ENCODE results near the gene SLC25A51. TPM values are rescaled to one million over a fixed set of nuclear protein-coding genes. Genes with fewer than 3 reads are reported as not detected.
A peak's percentile ranks its signal among the peaks of the same experiment; 100 is the strongest.

The SLC25A51 gene, protein sequence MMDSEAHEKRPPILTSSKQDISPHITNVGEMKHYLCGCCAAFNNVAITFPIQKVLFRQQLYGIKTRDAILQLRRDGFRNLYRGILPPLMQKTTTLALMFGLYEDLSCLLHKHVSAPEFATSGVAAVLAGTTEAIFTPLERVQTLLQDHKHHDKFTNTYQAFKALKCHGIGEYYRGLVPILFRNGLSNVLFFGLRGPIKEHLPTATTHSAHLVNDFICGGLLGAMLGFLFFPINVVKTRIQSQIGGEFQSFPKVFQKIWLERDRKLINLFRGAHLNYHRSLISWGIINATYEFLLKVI
- total RNA-seq: 10 to 100 TPM; 14.1 to 24.4 TPM
- polyA plus RNA-seq: 1 to 10 TPM; 3.8 to 4.2 TPM

DNA sequence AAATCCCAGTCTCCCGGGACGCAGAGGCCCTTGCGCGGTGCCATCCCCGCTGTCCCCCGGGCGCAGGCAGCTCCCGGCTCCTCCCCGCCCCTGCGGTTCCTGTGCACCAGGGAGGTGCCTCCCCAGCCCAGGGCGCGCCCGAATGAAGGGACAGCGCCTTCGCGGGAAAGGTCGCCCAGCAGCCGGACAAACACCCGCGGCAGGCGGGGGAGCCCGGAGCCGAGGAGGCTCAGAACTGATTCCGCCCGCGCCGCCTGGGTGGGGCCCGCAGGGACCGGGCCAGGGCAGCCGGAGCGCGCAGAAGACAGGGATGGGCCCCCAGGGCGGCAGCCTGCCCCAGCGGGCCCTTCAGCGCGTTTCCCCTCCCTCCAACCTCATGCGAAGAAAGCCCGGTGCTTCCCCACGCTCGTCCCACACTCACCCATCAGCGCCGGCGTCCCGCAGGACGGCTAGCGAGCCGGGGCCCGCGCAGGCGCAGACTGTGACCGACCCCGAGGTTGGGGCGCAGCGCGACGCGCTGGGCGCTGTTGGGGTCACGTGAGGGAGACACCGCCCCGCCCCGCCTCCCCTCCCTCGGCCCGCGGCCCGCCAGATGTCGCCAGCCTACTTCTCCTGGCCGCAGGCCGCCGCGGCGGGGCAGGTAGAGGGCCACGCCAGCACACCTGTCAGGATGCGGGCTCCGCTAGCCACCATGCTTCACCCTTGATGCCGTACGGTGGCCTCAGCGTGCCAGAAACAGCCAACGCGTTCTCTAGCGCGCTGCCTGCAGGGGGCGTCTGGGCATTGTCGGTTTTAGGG, at the start of gene SLC25A51:
SLC25A51 (minus strand) TSS at position 481 of the 798 bp plus-strand sequence. CDS start 15,577 bp downstream, outside the sequence.
- no peaks in the 10 kb centered on the region for H3K9me3 ChIP-seq (ENCODE audit: control insufficient read depth in 4 of 4, low read length in 3 of 4)
- peaks cover 9 to 27% (median 17%) of the 10 kb centered on the region in 4 donors for H3K4me1 ChIP-seq (ENCODE audit: control insufficient read depth in 4 of 4, insufficient read depth in 4 of 4, low read length in 3 of 4)
- peak; percentile 98 for DNase-seq (ENCODE audit: low spot score)
- under 1% methylated on average over 84 of the region's 84 CpGs for WGBS
- no peaks in the 10 kb centered on the region for H3K27me3 ChIP-seq (ENCODE audit: control insufficient read depth in 4 of 4, insufficient read depth in 4 of 4, low read length in 3 of 4)
- H3K36me3 ChIP-seq (ENCODE audit: control insufficient read depth in 4 of 4, insufficient read depth in 3 of 4, low read depth in 1 of 4, low read length in 3 of 4): peaks cover 0 to 6% (median 3%) of the 10 kb centered on the region in 4 donors
- H3K27ac ChIP-seq (ENCODE audit: low read depth in 1 of 2, low read length in 2 of 2): peak within 1 kb of the TSS; percentile 44 to 91
- peak within 1 kb of the TSS; percentile 62 to 96 (median 65) for H3K4me3 ChIP-seq (ENCODE audit: low read depth in 1 of 3, low read length in 3 of 3)
- TF ChIP-seq, protein P1, sequence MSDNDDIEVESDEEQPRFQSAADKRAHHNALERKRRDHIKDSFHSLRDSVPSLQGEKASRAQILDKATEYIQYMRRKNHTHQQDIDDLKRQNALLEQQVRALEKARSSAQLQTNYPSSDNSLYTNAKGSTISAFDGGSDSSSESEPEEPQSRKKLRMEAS (IDR thresholded peaks at IDR 0.05): peak; percentile 81
- peak; percentile 46 for TF ChIP-seq SP1 (IDR thresholded peaks at IDR 0.05)
- TF ChIP-seq RXRA (IDR thresholded peaks at IDR 0.05): peak; percentile 60 to 66
- no peak for TF ChIP-seq ATF3 (IDR thresholded peaks at IDR 0.05)
- TF ChIP-seq JUND (IDR thresholded peaks at IDR 0.05): no peak
- TF ChIP-seq HNF4G (IDR thresholded peaks at IDR 0.05): no peak
- TF ChIP-seq RAD21 (IDR thresholded peaks at IDR 0.05): peak; percentile 73 to 82
- no peak for TF ChIP-seq EGR1 (IDR thresholded peaks at IDR 0.05; ENCODE audit: low read depth in 2 of 2)
- TF ChIP-seq, protein P2, sequence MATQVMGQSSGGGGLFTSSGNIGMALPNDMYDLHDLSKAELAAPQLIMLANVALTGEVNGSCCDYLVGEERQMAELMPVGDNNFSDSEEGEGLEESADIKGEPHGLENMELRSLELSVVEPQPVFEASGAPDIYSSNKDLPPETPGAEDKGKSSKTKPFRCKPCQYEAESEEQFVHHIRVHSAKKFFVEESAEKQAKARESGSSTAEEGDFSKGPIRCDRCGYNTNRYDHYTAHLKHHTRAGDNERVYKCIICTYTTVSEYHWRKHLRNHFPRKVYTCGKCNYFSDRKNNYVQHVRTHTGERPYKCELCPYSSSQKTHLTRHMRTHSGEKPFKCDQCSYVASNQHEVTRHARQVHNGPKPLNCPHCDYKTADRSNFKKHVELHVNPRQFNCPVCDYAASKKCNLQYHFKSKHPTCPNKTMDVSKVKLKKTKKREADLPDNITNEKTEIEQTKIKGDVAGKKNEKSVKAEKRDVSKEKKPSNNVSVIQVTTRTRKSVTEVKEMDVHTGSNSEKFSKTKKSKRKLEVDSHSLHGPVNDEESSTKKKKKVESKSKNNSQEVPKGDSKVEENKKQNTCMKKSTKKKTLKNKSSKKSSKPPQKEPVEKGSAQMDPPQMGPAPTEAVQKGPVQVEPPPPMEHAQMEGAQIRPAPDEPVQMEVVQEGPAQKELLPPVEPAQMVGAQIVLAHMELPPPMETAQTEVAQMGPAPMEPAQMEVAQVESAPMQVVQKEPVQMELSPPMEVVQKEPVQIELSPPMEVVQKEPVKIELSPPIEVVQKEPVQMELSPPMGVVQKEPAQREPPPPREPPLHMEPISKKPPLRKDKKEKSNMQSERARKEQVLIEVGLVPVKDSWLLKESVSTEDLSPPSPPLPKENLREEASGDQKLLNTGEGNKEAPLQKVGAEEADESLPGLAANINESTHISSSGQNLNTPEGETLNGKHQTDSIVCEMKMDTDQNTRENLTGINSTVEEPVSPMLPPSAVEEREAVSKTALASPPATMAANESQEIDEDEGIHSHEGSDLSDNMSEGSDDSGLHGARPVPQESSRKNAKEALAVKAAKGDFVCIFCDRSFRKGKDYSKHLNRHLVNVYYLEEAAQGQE (IDR thresholded peaks at IDR 0.05): peak; percentile 53
- peak; percentile 96 for TF ChIP-seq YY1 (IDR thresholded peaks at IDR 0.05)
- peak; percentile 40 for TF ChIP-seq NR2F2 (IDR thresholded peaks at IDR 0.05)
- TF ChIP-seq TAF1 (conservative IDR thresholded peaks at IDR 0.05): no peak
- TF ChIP-seq HNF4A (conservative IDR thresholded peaks at IDR 0.05): no peak
- TF ChIP-seq, protein P3, sequence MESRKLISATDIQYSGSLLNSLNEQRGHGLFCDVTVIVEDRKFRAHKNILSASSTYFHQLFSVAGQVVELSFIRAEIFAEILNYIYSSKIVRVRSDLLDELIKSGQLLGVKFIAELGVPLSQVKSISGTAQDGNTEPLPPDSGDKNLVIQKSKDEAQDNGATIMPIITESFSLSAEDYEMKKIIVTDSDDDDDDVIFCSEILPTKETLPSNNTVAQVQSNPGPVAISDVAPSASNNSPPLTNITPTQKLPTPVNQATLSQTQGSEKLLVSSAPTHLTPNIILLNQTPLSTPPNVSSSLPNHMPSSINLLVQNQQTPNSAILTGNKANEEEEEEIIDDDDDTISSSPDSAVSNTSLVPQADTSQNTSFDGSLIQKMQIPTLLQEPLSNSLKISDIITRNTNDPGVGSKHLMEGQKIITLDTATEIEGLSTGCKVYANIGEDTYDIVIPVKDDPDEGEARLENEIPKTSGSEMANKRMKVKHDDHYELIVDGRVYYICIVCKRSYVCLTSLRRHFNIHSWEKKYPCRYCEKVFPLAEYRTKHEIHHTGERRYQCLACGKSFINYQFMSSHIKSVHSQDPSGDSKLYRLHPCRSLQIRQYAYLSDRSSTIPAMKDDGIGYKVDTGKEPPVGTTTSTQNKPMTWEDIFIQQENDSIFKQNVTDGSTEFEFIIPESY (IDR thresholded peaks at IDR 0.05): peak; percentile 66
- peak; percentile 21 for TF ChIP-seq FOXA2 (IDR thresholded peaks at IDR 0.05)
- TF ChIP-seq, protein P4, sequence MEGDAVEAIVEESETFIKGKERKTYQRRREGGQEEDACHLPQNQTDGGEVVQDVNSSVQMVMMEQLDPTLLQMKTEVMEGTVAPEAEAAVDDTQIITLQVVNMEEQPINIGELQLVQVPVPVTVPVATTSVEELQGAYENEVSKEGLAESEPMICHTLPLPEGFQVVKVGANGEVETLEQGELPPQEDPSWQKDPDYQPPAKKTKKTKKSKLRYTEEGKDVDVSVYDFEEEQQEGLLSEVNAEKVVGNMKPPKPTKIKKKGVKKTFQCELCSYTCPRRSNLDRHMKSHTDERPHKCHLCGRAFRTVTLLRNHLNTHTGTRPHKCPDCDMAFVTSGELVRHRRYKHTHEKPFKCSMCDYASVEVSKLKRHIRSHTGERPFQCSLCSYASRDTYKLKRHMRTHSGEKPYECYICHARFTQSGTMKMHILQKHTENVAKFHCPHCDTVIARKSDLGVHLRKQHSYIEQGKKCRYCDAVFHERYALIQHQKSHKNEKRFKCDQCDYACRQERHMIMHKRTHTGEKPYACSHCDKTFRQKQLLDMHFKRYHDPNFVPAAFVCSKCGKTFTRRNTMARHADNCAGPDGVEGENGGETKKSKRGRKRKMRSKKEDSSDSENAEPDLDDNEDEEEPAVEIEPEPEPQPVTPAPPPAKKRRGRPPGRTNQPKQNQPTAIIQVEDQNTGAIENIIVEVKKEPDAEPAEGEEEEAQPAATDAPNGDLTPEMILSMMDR (IDR thresholded peaks at IDR 0.05; ENCODE audit: low read depth, low read length, missing input control): peak; percentile 88
- TF ChIP-seq GABPA (IDR thresholded peaks at IDR 0.05 in 1 of 2, conservative IDR thresholded peaks at IDR 0.05 in 1 of 2): peak in 1 of 2 donors; percentile 58
- peak; percentile 78 for TF ChIP-seq FOXA1 (IDR thresholded peaks at IDR 0.05)
- H3K9ac ChIP-seq (ENCODE audit: low read depth in 1 of 2, low read length in 2 of 2): peak within 1 kb of the TSS; percentile 24 to 57
